CD4-positive, alpha-beta memory T cell (primary cell): Measurements from ENCODE around the gene HRK. TPM values are rescaled to one million over a fixed set of nuclear protein-coding genes. Genes with fewer than 3 reads are reported as not detected.

Experiments used
- CTCF ChIA-PET: fragments of 350-600 bp; sonication (Branson Sonifier 250); formaldehyde crosslinking; loops from one replicate; lab custom pipeline; 2021; ENCODE audit warnings: inconsistent platforms; ENCODE audit not compliant: partially characterized antibody; lab: Charles Lee
- POLR2A ChIA-PET: fragments of 350-600 bp; sonication (Branson Sonifier 250); formaldehyde crosslinking; loops from one replicate; lab custom pipeline; 2021; ENCODE audit not compliant: partially characterized antibody; lab: Charles Lee
- DNase-seq, 5 donors: peaks; one replicate each; pipeline versions ENCODE4 v3.0.0 to v3.0.0-alpha.2; 2020 to 2022; ENCODE audit warnings: mixed read lengths in 1 of 5
- H3K27ac ChIP-seq: one replicate; pipeline ENCODE4 v1.7.0; 2013; ENCODE audit warnings: low read depth, low read length
- H3K27me3 ChIP-seq: 2 replicates; pipeline ENCODE4 v1.7.0; 2013; ENCODE audit warnings: mild to moderate bottlenecking, low read length, moderate library complexity; ENCODE audit not compliant: insufficient read depth
- H3K36me3 ChIP-seq: 2 replicates; pipeline ENCODE4 v1.7.0; 2013; ENCODE audit warnings: mild to moderate bottlenecking, low read length, moderate library complexity; ENCODE audit not compliant: insufficient read depth
- H3K4me1 ChIP-seq: 2 replicates; pipeline ENCODE4 v1.7.0; 2013; ENCODE audit warnings: mild to moderate bottlenecking, low read length, moderate library complexity; ENCODE audit not compliant: insufficient read depth
- H3K4me3 ChIP-seq, 2 donors: one replicate each; pipeline ENCODE4 v1.7.0; 2013; ENCODE audit warnings: low read length in 2 of 2, mild to moderate bottlenecking in 1 of 2
- H3K9me3 ChIP-seq, 2 donors: one replicate each; pipeline ENCODE4 v1.7.0; 2013; ENCODE audit warnings: low read length in 2 of 2, control low read depth in 1 of 2; ENCODE audit not compliant: control insufficient read depth in 1 of 2
- H3K27ac Mint-ChIP-seq, 7 donors: one replicate each; pipeline ENCODE4 v1.8.0; 2020 to 2021; ENCODE audit warnings: mixed read lengths in 7 of 7, mild to moderate bottlenecking in 6 of 7, inconsistent platforms in 3 of 7, moderate library complexity in 3 of 7
- H3K27me3 Mint-ChIP-seq, 2 donors: one replicate each; pipeline ENCODE4 v1.8.0; 2020 to 2021; ENCODE audit warnings: mixed read lengths in 2 of 2
- H3K36me3 Mint-ChIP-seq, 2 donors: one replicate each; pipeline ENCODE4 v1.8.0; 2020 to 2021; ENCODE audit warnings: mixed read lengths in 2 of 2, inconsistent platforms in 1 of 2, mild to moderate bottlenecking in 1 of 2
- H3K4me1 Mint-ChIP-seq, 4 donors: one replicate each; pipeline ENCODE4 v1.8.0; 2020 to 2021; ENCODE audit warnings: mixed read lengths in 4 of 4, mild to moderate bottlenecking in 1 of 4
- H3K4me3 Mint-ChIP-seq, 8 donors: one replicate each; pipeline ENCODE4 v1.8.0; 2020 to 2021; ENCODE audit warnings: mixed read lengths in 8 of 8, mild to moderate bottlenecking in 7 of 8, moderate library complexity in 6 of 8, inconsistent platforms in 3 of 8
- H3K9me3 Mint-ChIP-seq, 8 donors: one replicate each; pipeline ENCODE4 v1.8.0; 2020 to 2021; ENCODE audit warnings: mixed read lengths in 8 of 8, mild to moderate bottlenecking in 5 of 8, inconsistent platforms in 3 of 8, moderate library complexity in 1 of 8
- intact Hi-C: fragments of 100-400 bp; cut with micrococcal nuclease; formaldehyde crosslinking; loops from one replicate; pipeline ENCODE4 v1.15.1; 2023
- polyA plus RNA-seq, 2 donors: library from polyadenylated mRNA; unstranded; fragments of 300-500 nt; fragmentation: Illumina TruSeq; gene quantifications; one replicate each; pipeline ENCODE4 v1.2.3, GENCODE V29; 2021
- total RNA-seq, 2 experiments: library from RNA; stranded (reverse); gene quantifications; one replicate each; pipeline ENCODE4 v1.2.3, GENCODE V29; 2021

The HRK gene
- total and polyA plus RNA-seq, 4 experiments from 2014 or later = 0.06 TPM; not detected in 3

DNA sequence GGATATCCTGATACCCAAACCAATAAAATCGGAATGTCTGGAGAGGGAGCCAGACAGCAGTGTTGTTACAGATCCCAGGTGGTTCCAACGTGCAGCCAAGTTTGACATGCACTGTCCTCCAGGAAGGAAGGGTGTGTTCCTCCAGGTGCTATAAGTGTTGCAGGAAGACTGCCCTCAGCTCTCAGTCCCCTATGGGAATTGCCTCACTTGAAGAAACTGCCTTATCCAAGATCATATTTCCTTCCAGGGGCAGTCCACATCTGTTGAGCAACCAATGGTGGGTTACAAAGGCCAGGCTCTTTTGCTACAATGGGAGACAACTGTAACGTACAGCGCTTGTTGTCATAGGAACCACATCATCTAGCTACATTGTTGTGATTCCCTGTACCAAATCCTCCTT lies 16.2 kb upstream of the HRK start:
- intact Hi-C loops = no loop called here
- Histone ChIP-seq H3K4me3 (no peak overlapping the region), H3K4me1 (no peaks in the 10 kb centered on the region), H3K9me3 (no peaks in the 10 kb centered on the region), H3K27me3 (no peaks in the 10 kb centered on the region), H3K27ac (no peak overlapping the region), H3K36me3 (no peaks in the 10 kb centered on the region)
- no peak overlapping the region for H3K4me3 Mint-ChIP-seq
- H3K9me3 Mint-ChIP-seq = peaks cover 0 to 8% (median 0%) of the 10 kb centered on the region in 8 donors
- DNase-seq = no peak
- peaks cover 12 to 16% of the 10 kb centered on the region in 2 donors for H3K27me3 Mint-ChIP-seq
- ChIA-PET CTCF (no interaction called here), POLR2A (no interaction called here)
- H3K4me1 Mint-ChIP-seq = no peaks in the 10 kb centered on the region
- H3K27ac Mint-ChIP-seq = no peak overlapping the region
- no peaks in the 10 kb centered on the region for H3K36me3 Mint-ChIP-seq

DNA sequence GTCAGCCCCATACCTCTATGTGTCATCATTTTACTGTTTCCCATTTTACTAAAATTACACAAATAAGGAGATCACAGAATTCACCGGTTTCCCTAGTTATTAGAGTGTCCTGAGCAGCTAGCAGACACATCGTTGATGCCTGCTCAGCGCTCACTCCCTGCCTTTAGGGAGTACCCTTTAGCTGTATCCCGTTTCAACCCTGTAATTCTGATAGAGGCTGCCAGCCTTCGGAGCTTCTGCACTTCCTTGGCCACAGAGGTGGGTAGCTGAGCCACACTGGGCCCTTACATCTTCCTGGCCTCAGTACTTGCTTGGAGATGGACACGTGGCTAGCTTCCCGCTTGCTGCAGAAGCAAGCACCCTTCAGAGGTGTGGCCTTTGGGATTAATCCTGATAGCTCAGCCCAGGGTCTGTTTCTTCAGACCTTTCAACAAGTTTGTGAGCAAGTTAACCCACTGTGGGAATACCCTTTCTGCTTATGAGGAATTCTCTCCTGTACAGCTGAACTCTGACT lies 15.2 kb upstream of the HRK start:
- H3K27me3 ChIP-seq = no peaks in the 10 kb centered on the region
- DNase-seq = no peak
- H3K4me1 Mint-ChIP-seq = no peaks in the 10 kb centered on the region
- CTCF ChIA-PET = no interaction called here
- H3K9me3 ChIP-seq = no peaks in the 10 kb centered on the region
- H3K4me1 ChIP-seq = no peaks in the 10 kb centered on the region
- peaks cover 6 to 9% of the 10 kb centered on the region in 2 donors for H3K27me3 Mint-ChIP-seq
- POLR2A ChIA-PET = no interaction called here
- H3K27ac Mint-ChIP-seq = no peak overlapping the region
- H3K9me3 Mint-ChIP-seq = peaks cover 0 to 4% (median 0%) of the 10 kb centered on the region in 8 donors
- no peak overlapping the region for H3K4me3 ChIP-seq
- no peak overlapping the region for H3K27ac ChIP-seq
- H3K4me3 Mint-ChIP-seq = no peak overlapping the region
- intact Hi-C loops = no loop called here
- no peaks in the 10 kb centered on the region for H3K36me3 ChIP-seq
- H3K36me3 Mint-ChIP-seq = no peaks in the 10 kb centered on the region

DNA sequence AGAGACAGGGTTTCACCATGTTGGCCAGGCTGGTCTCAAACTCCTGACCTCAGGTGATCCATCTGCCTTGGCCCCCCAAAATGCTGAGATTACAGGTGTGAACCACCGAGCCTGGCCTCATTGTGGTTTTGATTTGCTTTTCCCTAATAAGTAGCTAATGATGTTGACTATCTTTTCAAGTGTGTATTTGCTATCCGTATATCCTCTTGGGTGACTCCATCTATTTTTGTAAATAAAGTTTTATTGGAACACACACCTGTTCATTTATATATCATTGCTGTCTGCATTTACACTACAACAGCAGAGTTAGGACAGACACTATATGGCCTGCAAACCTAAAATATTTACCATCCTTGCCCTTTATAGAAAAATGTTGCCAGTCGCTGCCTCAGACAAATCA lies 13.7 kb upstream of the HRK start:
- ChIA-PET CTCF (no interaction called here), POLR2A (no interaction called here)
- DNase-seq = no peak
- H3K4me1 ChIP-seq = no peaks in the 10 kb centered on the region
- Mint-ChIP-seq H3K36me3 (no peaks in the 10 kb centered on the region), H3K9me3 (peaks cover 0 to 6% (median 2%) of the 10 kb centered on the region in 8 donors), H3K4me3 (no peak overlapping the region), H3K27ac (no peak overlapping the region), H3K4me1 (no peaks in the 10 kb centered on the region), H3K27me3 (peaks cover 7 to 9% of the 10 kb centered on the region in 2 donors)
- H3K27me3 ChIP-seq = no peaks in the 10 kb centered on the region
- no peak overlapping the region for H3K4me3 ChIP-seq
- intact Hi-C loops = no loop called here
- no peak overlapping the region for H3K27ac ChIP-seq
- no peaks in the 10 kb centered on the region for H3K36me3 ChIP-seq
- no peaks in the 10 kb centered on the region for H3K9me3 ChIP-seq

DNA sequence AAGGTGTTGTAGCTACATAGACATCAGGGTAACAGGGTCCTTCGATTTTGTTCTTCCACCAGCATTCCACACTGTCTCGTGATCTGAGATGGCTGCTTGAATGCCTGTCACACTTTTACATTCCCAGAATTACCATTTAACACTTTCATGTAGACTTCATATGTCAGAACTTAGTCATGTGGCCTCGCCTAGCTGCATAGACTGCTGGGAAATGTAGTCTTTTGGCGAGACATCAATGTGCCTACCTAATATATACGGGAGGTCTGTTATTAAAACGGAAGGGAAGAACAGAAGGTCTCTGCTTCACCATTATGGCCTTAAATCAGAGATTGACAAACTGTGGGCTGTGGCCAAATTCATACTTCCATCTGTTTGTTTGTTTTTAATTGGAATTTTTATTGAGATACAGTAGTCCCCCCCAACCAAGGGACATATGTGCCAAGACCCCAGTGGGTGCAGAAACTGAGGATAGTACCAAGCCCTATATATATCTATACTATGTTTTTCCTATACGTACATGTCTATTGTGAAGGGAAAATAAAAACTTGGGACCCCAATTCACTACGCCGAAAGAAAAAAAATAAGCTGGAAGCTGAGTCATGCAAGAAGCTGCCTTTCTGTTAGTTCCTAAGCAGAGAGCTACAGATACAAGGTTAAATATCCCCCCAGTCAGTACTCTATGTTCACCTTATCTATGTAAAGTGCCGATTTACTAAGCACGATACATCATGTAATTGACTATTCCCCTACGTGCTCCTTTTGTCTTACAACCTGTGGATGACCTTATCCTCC lies 11.3 kb upstream of the HRK start:
- no peak for DNase-seq
- Histone ChIP-seq H3K4me1 (no peaks in the 10 kb centered on the region), H3K9me3 (no peaks in the 10 kb centered on the region), H3K36me3 (no peaks in the 10 kb centered on the region), H3K4me3 (no peak overlapping the region), H3K27ac (no peak overlapping the region), H3K27me3 (no peaks in the 10 kb centered on the region)
- POLR2A ChIA-PET = interaction anchor here (0.6 kb wide), 1 partner anchor 50 kb away, joined by 3 read pairs; no protein-coding TSS in a partner anchor
- Mint-ChIP-seq H3K9me3 (peaks cover 0 to 5% (median 2%) of the 10 kb centered on the region in 8 donors), H3K36me3 (no peaks in the 10 kb centered on the region), H3K4me1 (no peaks in the 10 kb centered on the region), H3K4me3 (no peak overlapping the region), H3K27ac (no peak overlapping the region), H3K27me3 (peaks cover 6 to 7% of the 10 kb centered on the region in 2 donors)
- CTCF ChIA-PET = no interaction called here
- intact Hi-C loops = no loop called here

DNA sequence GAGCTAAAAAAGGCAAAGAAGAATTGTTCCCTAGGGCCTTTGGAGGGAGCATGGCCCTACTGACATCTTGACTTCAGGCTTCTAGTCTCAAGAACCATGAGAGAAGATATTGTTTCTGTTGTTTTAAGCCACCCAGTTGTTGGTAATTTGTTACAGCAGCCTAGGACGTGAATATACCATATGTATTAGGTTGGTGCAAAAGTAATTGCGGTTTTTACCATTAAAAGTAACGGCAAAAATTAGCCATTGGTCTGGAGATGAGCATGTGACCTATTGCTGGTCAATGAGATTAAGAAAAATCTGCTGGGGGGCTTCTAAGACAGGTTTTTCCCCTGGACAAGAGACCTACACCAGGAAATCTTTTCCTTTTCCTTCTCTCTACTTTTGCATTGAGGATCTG lies 9.8 kb upstream of the HRK start:
- no peak for DNase-seq
- ChIA-PET POLR2A (no interaction called here), CTCF (no interaction called here)
- H3K4me3 ChIP-seq = no peak overlapping the region
- Mint-ChIP-seq H3K4me3 (no peak overlapping the region), H3K27me3 (peaks cover 6 to 13% of the 10 kb centered on the region in 2 donors), H3K9me3 (peaks cover 0 to 5% (median 3%) of the 10 kb centered on the region in 8 donors), H3K27ac (no peak overlapping the region), H3K36me3 (no peaks in the 10 kb centered on the region), H3K4me1 (no peaks in the 10 kb centered on the region)
- no peaks in the 10 kb centered on the region for H3K4me1 ChIP-seq
- H3K27me3 ChIP-seq = no peaks in the 10 kb centered on the region
- H3K9me3 ChIP-seq = no peaks in the 10 kb centered on the region
- no peak overlapping the region for H3K27ac ChIP-seq
- H3K36me3 ChIP-seq = no peaks in the 10 kb centered on the region
- intact Hi-C loops = no loop called here

DNA sequence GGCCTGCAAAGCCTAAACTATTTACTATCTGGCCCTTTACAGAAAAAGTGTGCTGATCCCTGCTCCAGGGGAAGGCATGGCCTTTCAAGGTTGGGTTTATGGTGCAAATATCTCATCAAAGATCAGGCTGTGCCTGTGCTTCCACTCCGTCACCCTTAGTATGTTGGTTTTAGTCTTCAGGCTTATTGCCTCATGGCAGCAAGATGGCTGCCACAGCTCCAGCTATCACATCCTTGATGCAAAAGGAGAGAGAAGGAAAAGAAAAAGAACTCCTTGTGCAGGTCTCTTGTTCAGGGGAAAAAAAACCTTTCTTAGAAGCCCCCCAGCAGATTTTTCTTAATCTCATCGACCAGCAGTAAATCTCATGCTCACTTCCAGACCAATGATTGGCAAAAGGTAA lies 9.1 kb upstream of the HRK start:
- Histone ChIP-seq H3K36me3 (no peaks in the 10 kb centered on the region), H3K27ac (no peak overlapping the region), H3K4me3 (no peak overlapping the region), H3K27me3 (no peaks in the 10 kb centered on the region), H3K4me1 (no peaks in the 10 kb centered on the region), H3K9me3 (no peaks in the 10 kb centered on the region)
- Mint-ChIP-seq H3K36me3 (no peaks in the 10 kb centered on the region), H3K4me3 (no peak overlapping the region), H3K9me3 (peaks cover 0 to 5% (median 3%) of the 10 kb centered on the region in 8 donors), H3K27ac (no peak overlapping the region), H3K27me3 (peaks cover 3 to 13% of the 10 kb centered on the region in 2 donors), H3K4me1 (no peaks in the 10 kb centered on the region)
- intact Hi-C loops = no loop called here
- CTCF ChIA-PET = no interaction called here
- DNase-seq = no peak
- POLR2A ChIA-PET = no interaction called here

DNA sequence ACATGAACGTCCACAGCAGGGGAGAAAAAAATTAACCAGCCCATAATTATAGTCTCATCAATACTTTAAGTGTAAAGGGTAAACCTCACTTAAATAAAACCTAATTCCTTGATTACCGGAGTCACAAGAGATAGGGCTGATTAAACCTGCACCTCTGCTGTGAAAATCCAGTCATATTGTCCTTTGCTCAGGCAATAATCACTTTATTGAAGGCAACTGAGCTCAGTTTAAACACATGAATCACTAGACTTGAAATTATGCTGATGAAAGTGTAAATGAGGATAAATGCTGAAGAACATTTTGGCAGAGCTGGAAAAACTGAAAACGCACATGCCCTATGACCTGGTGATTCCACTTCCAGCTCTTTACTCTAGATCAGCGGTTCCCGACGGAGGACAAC lies 6.7 kb upstream of the HRK start:
- CTCF ChIA-PET = no interaction called here
- H3K36me3 ChIP-seq = no peaks in the 10 kb centered on the region

More for the DNA sequence above, 6.7 kb upstream of the HRK start:
- H3K27ac Mint-ChIP-seq = no peak overlapping the region
- H3K27ac ChIP-seq = no peak overlapping the region
- POLR2A ChIA-PET = no interaction called here
- peaks cover 0 to 4% (median under 1%) of the 10 kb centered on the region in 4 donors for H3K4me1 Mint-ChIP-seq
- no peaks in the 10 kb centered on the region for H3K4me1 ChIP-seq
- no peak overlapping the region for H3K4me3 ChIP-seq
- H3K9me3 Mint-ChIP-seq = peaks cover 0 to 5% (median 3%) of the 10 kb centered on the region in 8 donors
- intact Hi-C loops = no loop called here
- H3K4me3 Mint-ChIP-seq = no peak overlapping the region
- DNase-seq = no peak
- peaks cover 11 to 23% of the 10 kb centered on the region in 2 donors for H3K27me3 Mint-ChIP-seq
- H3K36me3 Mint-ChIP-seq = no peaks in the 10 kb centered on the region
- peaks cover 3% of the 10 kb centered on the region for H3K27me3 ChIP-seq
- no peaks in the 10 kb centered on the region for H3K9me3 ChIP-seq
